Stimulated activated CD4-positive, alpha-beta T cell treated with anti-CD3 and anti-CD28 coated beads, Interleukin-1b, Interleukin-23, amount 100 ng/mL, for 48 hours (primary cell): Measurements from ENCODE around the gene NOL7.

Experiments
- DNase-seq: peaks from one replicate; pipeline ENCODE4 v3.0.0-alpha.2; 2020

The NOL7 gene

DNA sequence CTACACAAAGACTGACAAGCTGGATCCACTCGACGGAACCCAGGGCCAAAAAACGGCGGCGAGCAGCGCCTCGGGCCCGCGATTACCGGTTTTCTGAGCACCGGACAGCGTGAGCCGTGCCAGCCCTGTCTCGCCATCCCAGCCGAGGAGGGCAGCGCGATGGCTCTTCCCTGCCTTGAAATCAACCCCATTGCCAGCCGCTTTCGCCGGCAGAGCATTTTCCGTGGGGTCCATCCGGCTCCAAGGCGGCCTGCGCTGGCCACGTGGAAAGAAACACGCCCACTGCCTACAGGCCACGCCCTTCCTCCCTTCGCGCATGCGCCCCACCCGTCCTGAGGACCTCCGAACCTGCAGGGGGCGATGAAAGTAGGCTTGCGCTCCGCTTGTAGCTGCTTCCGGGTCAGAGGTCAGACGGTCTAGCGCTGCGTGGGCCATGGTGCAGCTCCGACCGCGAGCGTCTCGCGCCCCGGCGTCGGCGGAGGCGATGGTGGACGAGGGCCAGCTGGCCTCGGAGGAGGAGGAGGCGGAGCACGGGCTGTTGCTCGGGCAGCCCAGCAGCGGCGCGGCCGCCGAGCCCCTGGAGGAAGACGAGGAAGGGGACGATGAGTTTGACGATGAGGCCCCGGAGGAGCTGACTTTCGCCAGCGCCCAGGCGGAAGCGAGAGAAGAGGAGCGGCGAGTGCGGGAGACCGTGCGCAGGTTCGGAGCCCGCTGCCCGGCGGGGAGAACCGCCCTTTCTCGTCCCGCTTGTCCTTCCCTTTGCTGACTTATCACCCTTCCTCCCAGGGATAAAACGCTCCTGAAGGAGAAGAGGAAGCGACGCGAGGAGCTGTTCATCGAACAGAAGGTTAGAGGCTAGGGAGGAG is at the start of gene NOL7:
TSS of gene NOL7 (plus strand) at position 410 of the 866 bp plus-strand sequence. CDS start at position 434, 24 bp downstream.
- DNase-seq, result peak; percentile 98

DNA sequence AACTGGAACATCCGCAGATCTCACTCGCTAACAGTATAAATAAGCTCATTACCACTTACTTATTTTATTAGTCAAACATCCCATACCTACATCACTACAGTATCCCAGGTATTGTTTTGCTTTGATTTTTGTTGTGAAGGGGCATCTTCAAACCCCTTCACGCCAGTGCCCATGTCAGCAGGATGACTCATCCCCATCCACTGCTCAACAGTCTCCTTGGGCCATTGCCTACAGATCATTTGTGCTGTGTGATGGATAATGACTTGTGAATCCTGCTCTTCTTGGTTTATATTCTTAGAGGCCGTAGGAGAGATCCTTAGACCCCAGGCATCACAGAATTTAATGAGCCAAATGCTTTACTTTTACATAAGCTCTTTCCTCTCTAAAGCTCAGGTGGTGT is 49.2 kb upstream of the NOL7 start:
- no peak for DNase-seq

DNA sequence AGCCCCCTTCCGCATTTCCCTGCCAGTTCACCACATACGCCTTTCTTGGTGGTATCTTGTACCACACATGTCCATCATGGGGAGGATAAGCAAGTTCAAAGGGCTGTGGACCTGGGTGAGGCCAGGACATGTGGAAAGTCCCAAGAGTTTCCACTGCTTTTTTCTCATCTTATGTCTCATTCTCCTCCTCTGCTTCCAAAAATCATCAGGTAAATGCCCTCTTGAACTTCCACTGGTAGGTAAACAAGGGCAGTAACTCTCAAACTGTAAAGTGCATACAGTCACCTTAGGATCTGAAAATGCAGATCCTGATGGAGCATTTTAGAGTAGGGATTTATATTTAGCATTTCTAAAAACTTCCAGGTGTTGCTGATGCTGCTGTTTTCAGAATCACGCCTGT is 48.6 kb upstream of the NOL7 start:
- DNase-seq, result no peak

DNA sequence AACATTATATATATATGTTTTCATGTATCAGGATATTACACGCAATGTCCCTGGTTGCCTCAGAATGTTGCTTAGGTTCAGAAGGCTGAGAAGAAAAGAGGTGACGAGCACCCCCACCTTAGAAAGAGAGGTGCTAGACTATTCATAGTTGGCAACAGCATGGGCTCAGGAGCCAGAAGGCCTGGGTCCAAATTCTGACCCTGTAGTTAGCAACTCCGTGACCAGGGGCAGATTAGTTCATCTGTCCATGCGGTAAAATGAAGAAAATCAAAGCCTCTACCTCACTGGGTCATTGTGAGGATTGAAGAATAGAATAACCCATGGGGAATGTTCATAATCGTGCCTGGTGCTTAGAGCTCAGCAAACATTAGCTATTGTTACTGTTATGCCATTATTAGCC is 46.2 kb upstream of the NOL7 start:
- no peak for DNase-seq

DNA sequence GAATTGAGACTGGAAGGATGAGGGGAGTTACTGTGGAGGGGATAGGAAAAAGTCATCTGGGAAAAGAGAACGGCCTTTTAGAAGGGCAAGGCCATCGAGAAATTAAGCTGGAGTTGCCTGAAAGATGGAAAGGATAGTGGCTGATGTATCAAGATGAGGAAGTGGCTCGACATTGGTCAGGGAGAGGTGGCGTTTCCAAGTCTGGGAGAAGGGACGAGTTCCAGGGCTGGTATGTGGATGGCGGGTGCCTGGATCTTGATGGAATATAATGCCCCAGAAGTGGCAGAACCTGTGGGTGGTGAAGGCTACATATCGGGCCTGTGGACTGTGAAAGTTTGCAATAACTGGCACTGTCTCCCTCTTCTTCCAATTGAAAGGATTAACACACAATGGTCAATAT is 42.9 kb upstream of the NOL7 start:
- no peak for DNase-seq

DNA sequence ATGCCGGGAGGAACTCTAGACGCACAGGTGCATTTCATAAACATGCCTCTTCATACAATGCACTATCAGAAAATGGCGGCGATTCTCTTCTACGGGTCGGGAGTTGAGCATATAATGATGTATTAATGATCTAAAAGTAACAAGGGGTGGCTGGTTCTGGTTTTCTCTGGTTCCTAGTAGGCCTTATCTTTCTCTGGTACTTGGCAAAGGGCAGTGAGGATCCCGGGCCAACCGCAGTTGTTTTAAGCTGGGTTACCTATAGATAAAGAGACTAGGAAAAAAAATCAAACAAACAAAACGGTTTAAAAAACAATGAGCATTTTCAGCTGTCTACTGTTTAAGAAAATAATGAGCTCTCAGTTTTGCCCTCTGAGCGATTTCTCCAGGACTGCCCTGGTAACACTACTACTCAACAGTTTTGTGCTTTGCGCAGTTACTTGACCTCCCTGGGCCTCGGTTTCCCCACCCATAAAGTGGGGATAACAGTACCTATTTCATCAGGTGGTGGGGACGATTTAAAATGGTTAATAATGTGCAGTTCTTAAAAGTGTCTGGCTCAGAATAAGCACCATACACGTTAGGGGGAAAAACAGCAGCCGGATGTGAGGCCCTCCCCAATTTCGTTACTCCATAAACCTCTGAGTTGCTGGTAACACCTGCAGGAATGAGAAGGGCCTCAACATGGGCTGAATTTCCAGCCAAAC is 42.0 kb upstream of the NOL7 start:
- no peak for DNase-seq

DNA sequence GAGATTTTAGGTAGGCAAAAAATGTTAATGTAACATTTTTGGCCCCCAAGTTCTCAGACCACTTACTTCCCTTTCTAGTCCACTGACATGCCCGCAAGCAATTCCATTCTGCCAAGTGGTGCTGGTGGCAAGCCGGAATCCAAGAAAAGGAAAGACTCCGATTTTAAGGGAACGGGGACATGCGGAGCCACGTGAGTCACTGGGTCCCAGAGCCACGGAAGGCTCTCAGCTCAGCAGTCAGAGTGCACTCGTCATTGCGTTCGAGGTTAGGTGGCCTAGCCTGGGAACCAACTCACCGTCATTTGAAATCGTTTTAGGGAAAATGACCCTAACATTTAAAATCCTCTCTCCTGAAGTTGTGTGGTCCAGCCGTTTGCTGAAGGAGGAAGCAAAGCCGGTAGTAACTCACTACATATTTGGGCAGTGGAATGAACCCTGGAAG is 41.4 kb upstream of the NOL7 start:
- DNase-seq, result peak; percentile 25

DNA sequence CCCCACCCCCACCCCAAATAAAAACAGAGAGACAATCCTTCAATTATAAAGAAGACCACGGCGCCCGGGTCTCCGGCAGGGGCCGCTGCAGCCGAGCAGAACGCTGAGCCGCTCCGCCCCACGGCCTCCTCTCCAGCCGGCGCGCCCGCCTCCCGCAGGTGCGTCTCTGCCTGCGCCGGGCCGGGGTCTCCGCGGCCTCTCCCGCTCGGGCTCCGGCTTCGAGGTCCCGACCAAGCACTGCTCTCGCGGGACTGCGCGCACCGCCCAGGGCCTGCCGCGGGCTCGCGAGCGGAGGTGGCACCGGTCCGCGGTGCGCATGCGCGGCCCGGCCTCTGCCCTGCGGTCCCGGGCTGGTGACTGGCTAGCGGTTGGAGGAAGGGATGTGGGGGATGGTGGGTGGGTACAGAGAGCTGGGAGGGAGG is 41.0 kb upstream of the NOL7 start:
- peak; percentile 93 for DNase-seq

DNA sequence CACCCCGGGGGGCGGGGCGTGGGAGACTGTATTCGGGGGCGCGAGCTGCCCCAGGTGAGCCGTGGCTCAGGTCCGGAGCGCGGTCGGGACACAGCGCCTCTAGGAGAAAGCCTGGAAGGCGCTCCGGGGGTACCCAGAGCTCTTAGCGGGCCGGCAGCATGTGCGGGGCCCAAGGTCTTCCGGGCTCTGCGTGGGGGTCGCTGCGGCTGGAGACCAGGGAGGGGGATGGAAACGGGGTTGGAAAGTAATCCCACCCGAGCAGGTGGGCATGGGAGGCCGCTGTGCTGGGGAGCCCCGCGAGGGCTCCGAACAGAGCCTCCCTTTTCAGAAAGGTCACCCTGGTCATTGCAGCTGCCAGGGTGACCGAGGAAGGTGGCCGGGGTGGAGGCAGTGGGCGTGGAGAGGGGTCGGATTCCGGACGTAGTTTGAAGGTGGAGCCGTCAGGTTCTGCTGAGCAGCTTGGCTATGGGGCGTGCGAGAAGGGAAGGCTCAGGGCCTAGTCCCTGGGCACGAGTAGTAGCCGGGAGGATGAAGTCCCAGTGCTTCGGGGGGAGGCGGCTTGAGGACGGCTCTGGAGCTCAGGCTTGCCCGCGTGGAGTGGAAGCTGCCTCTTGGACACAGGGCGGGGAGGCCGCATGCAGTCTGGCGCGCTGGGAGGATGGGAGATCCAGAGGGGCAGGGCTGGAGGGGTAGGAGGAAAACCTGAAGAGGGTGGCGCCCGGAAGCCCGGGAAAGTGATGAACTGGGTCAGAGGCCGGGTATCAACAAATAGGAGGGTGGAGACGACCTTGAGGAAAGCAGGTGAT is 40.4 kb upstream of the NOL7 start, which contains the start of gene SIRT5:
TSS of gene SIRT5 (plus strand) at position 31 of the 806 bp plus-strand sequence. CDS start 9,510 bp downstream, outside the sequence.
- DNase-seq, result peak; percentile 84

DNA sequence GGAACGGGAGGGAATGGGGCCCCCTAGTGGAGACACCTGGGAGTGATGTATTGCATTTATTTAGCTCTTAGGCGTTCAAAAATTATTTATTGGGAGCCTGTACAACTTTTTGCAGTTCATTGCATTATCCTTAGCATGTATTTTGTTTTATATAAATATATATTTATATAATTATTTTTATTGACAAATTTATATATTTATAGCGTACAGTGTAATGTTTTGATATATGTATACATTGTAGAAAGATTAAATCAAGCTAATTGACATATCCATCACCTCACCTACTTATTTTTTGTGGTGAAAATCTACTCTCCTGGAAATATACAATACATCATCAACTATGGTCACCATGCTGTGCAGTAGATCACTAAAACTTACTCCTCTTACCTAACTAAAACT is 39.8 kb upstream of the NOL7 start:
- no peak for DNase-seq

DNA sequence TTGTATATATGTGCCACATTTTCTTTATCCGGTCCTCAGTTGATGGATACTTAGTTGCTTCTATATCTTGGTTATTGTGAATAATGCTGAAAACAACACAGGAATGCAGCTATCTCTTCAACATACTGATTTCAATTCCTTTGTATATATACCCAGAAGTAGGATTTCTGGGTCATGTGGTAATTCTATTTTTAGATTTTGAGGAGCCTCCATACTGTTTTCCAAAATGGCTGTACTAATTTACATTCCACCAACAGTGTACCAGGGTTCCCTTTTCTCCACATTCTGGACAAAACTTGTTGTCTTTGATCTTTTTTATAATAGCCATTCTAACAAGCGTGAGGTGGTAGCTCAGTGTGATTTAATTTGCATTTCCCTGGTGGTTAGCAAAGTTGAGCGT is 39.1 kb upstream of the NOL7 start:
- no peak for DNase-seq

DNA sequence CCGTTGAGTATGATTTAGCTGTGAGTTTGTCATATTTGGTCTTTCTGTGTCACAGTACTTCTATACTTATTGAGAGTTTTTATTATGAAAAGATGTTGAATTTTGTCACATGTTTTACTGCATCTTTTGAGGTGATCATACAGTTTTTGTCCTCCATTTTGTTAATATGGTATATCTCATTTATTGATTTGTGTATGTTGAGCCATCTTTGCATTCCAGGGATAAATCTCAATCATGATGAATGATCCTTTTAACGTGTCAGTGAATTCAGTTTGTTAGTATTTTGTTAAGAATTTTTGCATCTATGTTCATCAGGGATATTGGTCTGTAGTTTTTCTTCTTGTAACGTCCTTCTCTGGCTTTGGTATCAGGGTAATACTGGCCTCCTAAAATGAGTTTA is 37.2 kb upstream of the NOL7 start:
- no peak for DNase-seq

DNA sequence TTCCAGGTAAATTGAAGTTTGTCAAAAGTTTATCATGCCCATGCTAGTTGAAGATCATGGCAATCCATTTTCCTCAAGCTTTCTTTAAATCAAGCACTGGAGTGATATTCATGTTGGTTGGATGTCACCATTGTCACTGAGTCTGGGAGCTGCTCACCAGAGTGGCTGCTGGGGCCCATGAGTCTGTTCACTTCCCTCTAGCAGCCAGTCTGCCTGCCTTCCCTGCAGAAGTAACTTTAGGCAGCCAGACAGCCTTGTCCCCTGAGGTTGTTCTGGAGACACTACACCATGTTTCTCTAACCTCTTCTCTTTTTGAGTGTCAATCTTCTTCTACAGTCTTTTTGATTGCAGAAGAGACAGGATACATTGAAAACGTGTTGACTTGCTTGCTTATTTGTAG is 35.2 kb upstream of the NOL7 start:
- DNase-seq, result no peak

DNA sequence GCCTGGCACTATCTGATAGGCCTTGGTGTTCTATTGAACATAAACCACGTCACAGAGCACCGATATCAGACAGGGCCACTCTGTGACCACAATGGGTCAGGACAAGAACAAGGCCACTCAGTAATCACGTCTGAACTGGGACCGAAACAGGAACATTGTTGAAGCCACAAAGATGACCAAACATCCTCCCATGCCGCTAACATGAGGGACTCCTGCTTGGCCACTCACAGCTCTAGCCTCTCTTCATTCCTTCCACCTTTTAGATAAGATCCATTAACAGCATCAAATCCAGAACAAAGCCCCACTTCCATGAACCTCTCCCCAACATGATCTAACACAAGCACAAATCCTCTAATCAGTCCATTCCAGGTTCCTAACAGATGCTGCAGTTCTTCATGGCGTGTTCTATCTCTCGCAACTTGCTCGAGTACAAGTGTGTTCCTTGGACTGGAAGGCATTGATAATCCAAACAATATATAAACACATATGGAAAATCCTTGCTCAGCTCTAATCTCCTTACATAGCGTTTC is 33.4 kb upstream of the NOL7 start:
- DNase-seq, result no peak

DNA sequence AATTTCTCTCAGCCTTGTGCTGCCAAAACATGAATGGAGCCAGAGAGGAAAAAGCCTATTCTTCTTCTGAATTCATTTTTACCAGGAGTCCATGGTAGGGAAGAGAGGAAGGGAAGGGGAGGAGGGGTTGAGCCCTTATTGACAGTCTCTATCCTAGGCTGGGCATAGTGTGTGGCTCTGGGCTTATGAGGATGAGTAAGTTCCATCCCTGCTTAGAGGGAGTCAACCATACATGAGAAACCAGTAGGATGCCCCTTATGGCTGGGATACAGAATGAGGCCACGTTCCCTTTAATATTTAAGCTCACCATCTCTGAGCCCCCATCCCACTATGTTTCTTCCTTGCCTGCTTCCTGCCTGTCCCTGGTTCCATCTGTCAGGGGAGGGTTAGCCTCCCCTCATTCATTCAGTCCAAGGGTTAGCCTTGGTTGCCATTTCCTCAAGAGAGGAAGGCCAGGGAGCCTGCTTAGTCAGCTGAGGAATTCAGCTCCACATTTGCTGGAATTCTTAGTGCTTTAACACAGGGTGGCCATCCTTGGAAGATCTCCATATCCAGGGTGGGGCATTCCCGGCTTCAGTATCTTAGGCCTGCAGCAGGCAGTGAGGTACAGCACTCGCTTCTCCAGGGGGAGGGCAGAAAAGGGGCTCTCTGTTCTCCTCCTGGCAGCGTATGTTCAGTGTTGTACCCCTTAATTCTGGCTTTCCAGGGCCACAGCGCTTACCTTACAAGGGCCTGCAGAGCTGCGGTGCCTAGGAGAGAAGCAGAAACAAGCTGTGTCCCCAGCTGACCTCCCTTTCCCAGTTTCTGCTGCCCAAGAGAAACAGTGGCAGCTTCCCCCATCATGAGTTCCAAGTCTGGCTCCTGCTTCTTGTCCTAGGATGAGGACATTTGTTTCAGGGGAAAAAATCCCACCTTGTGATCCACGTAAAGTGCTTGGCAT is 28.3 kb upstream of the NOL7 start:
- DNase-seq, result no peak

DNA sequence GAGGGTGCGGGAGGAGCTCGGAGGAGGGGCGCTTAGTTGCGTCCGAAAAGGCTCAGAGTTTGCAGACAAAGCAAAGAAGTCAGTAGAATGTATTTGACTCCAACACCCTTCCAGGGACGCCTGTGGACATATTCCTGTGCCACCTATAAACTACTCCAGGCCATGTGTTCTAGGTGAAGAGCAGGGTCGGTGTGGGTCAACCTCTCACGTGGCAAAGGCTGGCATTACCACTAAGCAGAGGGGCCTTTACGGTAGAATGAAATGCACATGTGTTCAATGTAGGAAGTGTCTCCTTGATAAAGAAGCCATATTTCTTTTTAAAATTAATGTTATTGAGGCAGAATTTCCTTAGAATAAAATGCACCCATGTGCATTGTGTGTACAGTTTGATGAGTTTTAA is 25.3 kb upstream of the NOL7 start:
- no peak for DNase-seq

DNA sequence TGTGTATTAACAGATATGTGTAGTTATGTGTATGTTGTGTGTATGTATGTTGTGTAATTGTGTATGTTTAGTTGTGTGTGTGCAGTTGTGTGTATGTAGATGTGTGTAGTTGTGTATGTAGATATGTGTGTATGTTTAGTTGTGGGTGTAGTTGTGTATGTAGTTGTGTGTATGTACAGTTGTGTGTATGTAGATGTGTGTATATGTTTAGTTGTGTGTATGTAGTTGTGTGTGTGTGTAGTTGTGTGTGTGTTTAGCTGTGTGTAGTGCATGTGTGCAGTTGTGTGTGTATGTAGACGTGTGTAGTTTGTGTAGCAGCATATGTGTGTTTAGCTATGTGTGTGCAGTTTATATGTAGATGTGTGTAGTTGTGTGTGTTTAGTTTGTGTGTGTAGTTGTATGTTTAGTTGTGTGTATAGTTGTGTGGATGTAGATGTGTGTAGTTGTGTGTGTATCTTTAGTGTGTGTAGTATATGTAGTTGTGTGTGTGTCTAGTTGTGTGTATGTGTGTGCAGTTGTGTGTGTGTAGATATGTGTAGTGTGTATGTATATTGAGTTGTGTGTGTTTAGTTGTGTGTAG is 24.5 kb upstream of the NOL7 start:
- DNase-seq, result no peak

DNA sequence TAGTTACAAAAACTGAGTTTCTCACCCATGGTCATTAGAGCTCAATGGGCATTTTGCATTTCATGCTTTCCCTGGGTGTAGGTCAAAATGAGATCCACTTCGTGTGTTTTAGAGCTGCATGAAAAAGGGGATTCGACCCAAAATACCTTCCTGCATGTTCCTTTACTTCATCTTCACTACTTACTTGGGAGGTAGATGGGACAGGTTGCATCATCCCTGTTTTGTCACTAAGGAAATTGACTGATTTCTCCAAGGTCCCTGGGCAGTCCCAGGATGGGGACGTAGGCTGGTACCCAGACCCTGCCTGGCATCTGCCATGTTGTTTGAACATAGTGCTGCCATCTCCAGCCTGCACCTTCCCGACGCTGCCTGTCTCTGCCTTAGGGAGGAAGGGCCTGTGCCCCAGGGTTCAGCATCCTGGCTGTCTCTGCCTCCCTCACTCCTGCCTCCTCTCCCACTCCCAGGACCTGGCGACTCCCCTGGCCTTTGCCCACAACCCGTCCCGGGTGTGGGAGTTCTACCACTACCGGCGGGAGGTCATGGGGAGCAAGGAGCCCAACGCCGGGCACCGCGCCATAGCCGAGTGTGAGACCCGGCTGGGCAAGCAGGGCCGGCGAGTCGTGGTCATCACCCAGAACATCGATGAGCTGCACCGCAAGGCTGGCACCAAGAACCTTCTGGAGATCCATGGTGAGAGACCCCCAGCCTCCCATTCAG is 23.8 kb upstream of the NOL7 start:
- no peak for DNase-seq

DNA sequence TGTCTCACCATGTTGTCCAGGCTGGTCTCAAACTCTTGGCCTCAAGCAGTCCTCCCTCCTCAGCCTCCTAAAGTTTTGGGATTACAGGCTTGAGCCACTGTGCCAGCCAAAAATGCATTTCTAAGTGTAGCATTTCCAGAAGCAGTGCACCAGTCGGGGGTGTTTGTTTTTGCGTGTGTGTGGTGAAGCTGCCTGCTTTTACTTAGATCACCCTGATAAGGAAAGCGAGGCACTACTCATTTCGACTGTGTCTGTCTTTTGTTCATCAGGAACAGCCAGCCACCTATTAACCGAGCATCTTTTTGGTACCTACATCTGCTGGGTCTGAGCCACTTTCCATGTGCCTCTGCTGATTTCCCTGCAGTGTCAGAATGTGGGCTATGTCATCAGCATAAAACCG is 22.0 kb upstream of the NOL7 start:
- no peak for DNase-seq

DNA sequence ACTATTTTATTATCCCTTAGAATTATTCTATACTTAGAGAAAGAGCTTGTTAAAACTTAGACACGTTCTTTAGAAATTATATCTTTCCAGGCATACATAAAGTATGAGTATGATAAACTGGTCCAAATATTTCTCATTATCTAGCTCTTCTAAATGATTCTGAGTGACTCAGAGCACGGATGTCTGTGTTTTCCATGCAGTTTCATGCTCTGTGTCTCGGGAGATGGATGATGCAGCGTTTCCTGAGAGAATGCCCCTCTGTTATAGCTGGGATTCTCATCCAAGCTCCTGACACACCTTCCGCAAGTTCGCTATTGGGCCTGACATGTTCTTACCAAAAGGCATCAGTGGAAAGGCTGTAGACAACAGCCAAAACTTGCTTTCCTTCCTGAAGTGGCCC is 21.4 kb upstream of the NOL7 start:
- no peak for DNase-seq

DNA sequence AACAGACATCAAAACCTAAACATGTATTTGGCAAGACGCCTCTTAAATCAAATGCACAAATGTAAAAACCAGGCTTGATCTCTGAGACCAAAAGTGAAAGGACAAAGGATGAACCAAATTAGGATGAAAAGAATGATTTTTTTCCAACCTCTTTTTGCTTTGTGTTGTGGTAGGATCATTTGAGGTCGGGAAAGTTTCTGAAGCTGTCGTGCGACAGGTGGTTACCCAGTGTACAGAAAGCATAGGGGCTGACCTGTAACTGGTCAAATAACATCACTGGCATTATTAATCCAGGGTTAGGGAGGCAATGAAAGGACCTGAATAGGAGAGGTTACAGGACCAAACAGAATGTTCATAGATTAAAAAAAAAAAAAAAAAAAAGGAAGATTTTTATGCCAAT is 18.1 kb upstream of the NOL7 start:
- DNase-seq, result no peak
